OCI-LY1 (cell line): ENCODE data around the gene METTL4.

Source experiments
- H2AFZ ChIP-seq: fragments of 200-600 bp; sonication (generic), shearing (Covaris generic); 2 replicates; pipeline ENCODE4 v1.6.0; 2014; ENCODE audit warnings: antibody characterized with exemption, mild to moderate bottlenecking, low read length
- H3F3A ChIP-seq: fragments of 200-600 bp; sonication (generic), shearing (Covaris generic); 2 replicates; pipeline ENCODE4 v1.6.0; 2014; ENCODE audit warnings: mild to moderate bottlenecking, antibody characterized with exemption, low read length, moderate library complexity; ENCODE audit not compliant: insufficient read depth
- H3K27ac ChIP-seq: fragments of 200-600 bp; sonication (generic); 2 replicates; pipeline ENCODE4 v1.5.1; 2014; ENCODE audit warnings: low read length, mixed run types, mild to moderate bottlenecking, low read depth; ENCODE audit not compliant: poor library complexity, severe bottlenecking
- H3K27me3 ChIP-seq: fragments of 200-600 bp; sonication (generic); 2 replicates; pipeline ENCODE4 v1.6.0; 2014; ENCODE audit warnings: antibody characterized with exemption, mild to moderate bottlenecking, low read length, moderate library complexity; ENCODE audit not compliant: insufficient read depth
- H3K36me3 ChIP-seq: fragments of 200-600 bp; sonication (generic); 2 replicates; pipeline ENCODE4 v1.6.1; 2014; ENCODE audit warnings: mild to moderate bottlenecking, antibody characterized with exemption, low read length, moderate library complexity, mixed read lengths; ENCODE audit not compliant: insufficient read depth
- H3K4me1 ChIP-seq: fragments of 200-600 bp; sonication (generic); 2 replicates; pipeline ENCODE4 v1.5.1; 2014; ENCODE audit warnings: mild to moderate bottlenecking, low read length, moderate library complexity; ENCODE audit not compliant: insufficient read depth, severe bottlenecking
- H3K4me2 ChIP-seq: fragments of 200-600 bp; sonication (generic), shearing (Covaris generic); 2 replicates; pipeline ENCODE4 v1.6.1; 2014; ENCODE audit warnings: low read length
- H3K4me3 ChIP-seq: fragments of 200-600 bp; sonication (generic); 2 replicates; pipeline ENCODE4 v1.5.1; 2014; ENCODE audit warnings: low read length, low read depth, mild to moderate bottlenecking, mixed read lengths; ENCODE audit not compliant: poor library complexity, severe bottlenecking
- H3K79me2 ChIP-seq: fragments of 200-600 bp; shearing (Covaris generic); 2 replicates; pipeline ENCODE4 v1.6.1; 2016; ENCODE audit warnings: mixed run types, low read length, mixed read lengths; ENCODE audit not compliant: insufficient read depth
- H3K9ac ChIP-seq: fragments of 200-600 bp; sonication (generic), shearing (Covaris generic); 2 replicates; pipeline ENCODE4 v1.6.1; 2014; ENCODE audit warnings: mild to moderate bottlenecking, low read length, mixed read lengths
- H3K9me2 ChIP-seq: fragments of 200-600 bp; sonication (generic), shearing (Covaris generic); 2 replicates; pipeline ENCODE4 v1.6.1; 2014; ENCODE audit warnings: low read depth, mild to moderate bottlenecking, low read length, mixed read lengths
- H3K9me3 ChIP-seq: fragments of 200-600 bp; shearing (Covaris generic); 2 replicates; pipeline ENCODE4 v1.6.1; 2014; ENCODE audit warnings: low read length, mixed read lengths
- H4K20me1 ChIP-seq: fragments of 200-600 bp; sonication (generic), shearing (Covaris generic); 2 replicates; pipeline ENCODE4 v1.6.0; 2016; ENCODE audit warnings: mild to moderate bottlenecking, low read length; ENCODE audit not compliant: insufficient read depth
- EZH2 ChIP-seq: fragments of 200-600 bp; sonication (generic), shearing (Covaris generic); IDR thresholded peaks from 2 replicates; pipeline ENCODE4 v1.8.0; 2017; ENCODE audit warnings: borderline replicate concordance, mixed run types, mild to moderate bottlenecking, antibody characterized with exemption, low read length, moderate library complexity, mixed read lengths
- TF ChIP-seq, protein P1 (sequence below): fragments of 200-600 bp; sonication (generic), shearing (Covaris generic); IDR thresholded peaks from 2 replicates; pipeline ENCODE4 v1.5.1; 2017; ENCODE audit warnings: mild to moderate bottlenecking, antibody characterized with exemption, low read length, moderate library complexity, mixed read lengths

Gene METTL4

DNA sequence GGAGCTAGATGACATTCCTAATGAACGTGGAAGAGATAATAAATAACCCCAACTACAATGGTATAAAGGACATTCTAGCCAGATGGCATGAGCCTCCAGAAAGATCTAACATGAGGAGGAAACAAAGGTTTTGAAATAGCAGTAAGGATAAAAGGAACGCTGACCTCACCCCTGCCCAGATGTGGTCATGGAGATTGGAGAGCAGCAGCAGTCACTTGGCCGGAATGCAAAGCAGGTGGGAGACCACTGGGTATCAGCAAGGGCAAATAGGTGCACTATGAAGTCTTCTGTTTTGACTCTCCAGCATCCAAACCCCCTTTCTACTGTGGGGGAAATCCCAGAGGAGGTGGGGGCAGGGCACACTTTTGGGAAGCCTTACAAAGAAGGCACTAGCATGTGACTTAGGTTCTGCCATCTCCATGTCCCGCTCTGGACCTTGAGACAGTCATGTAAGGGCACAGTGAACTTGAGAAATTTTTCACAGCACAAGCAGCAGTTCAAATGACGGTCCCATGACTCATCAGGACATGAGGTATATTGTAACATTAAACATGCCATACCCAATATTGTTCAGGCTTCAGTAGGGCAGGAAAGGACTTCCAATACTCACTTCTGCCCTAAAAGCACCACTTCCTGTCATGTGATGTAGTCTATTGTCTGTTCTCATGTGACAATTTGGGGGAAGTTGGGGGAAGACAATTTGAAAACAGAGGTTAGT lies 55.2 kb downstream of the METTL4 start:
- Histone ChIP-seq H3K4me1 (peaks cover 15% of the 10 kb centered on the region), H3F3A (no peaks in the 10 kb centered on the region), H3K79me2 (no peaks in the 10 kb centered on the region), H3K9ac (no peak overlapping the region), H3K9me3 (no peaks in the 10 kb centered on the region), H3K27ac (no peak overlapping the region), H3K27me3 (no peaks in the 10 kb centered on the region), H3K9me2 (no peaks in the 10 kb centered on the region), H3K4me3 (no peak overlapping the region), H3K4me2 (no peak overlapping the region; the same call in 1 of the 2 replicates), H2AFZ (peak overlapping the region; percentile 79; the same call in 1 of the 2 replicates), H3K36me3 (no peaks in the 10 kb centered on the region), H4K20me1 (no peaks in the 10 kb centered on the region)
- TF ChIP-seq, protein P1, sequence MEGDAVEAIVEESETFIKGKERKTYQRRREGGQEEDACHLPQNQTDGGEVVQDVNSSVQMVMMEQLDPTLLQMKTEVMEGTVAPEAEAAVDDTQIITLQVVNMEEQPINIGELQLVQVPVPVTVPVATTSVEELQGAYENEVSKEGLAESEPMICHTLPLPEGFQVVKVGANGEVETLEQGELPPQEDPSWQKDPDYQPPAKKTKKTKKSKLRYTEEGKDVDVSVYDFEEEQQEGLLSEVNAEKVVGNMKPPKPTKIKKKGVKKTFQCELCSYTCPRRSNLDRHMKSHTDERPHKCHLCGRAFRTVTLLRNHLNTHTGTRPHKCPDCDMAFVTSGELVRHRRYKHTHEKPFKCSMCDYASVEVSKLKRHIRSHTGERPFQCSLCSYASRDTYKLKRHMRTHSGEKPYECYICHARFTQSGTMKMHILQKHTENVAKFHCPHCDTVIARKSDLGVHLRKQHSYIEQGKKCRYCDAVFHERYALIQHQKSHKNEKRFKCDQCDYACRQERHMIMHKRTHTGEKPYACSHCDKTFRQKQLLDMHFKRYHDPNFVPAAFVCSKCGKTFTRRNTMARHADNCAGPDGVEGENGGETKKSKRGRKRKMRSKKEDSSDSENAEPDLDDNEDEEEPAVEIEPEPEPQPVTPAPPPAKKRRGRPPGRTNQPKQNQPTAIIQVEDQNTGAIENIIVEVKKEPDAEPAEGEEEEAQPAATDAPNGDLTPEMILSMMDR, result no peak
- TF ChIP-seq EZH2, result no peak

DNA sequence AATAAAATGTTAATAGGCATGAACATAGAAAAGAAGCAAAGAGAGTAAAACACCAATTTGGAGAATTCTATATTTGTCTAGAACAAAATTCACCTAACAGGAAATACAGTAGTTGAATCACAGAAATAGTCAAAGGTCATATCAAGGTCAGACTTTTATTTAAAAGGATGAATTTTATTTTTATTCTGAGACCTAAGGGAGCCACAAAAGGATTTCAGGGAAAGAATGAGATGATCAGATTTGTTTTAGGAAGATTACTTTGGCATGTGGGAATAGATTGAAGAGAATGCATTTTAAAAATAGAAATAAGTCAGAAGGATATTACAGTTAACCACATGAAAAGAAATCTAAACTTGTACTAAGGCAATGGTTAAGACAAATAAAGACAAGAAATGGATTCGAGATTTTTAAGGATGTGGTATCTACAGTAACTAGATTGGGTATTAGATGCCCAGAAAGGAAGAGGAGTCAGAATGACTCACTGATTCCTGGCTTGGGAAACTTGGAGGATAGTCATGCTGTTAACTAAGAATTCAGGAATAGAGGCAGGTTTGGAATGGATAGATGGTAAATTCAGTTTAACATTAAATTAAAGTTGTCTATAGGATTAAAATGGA lies 56.0 kb downstream of the METTL4 start:
- Histone ChIP-seq H3F3A (no peaks in the 10 kb centered on the region), H3K4me1 (peaks cover 15% of the 10 kb centered on the region), H3K36me3 (no peaks in the 10 kb centered on the region), H4K20me1 (no peaks in the 10 kb centered on the region), H3K9me3 (no peaks in the 10 kb centered on the region), H3K9ac (no peak overlapping the region), H3K4me3 (no peak overlapping the region), H2AFZ (no peak overlapping the region), H3K4me2 (no peak overlapping the region), H3K27ac (no peak overlapping the region), H3K79me2 (no peaks in the 10 kb centered on the region), H3K27me3 (no peaks in the 10 kb centered on the region), H3K9me2 (no peaks in the 10 kb centered on the region)
- TF ChIP-seq, protein P1, result no peak
- TF ChIP-seq EZH2, result no peak

DNA sequence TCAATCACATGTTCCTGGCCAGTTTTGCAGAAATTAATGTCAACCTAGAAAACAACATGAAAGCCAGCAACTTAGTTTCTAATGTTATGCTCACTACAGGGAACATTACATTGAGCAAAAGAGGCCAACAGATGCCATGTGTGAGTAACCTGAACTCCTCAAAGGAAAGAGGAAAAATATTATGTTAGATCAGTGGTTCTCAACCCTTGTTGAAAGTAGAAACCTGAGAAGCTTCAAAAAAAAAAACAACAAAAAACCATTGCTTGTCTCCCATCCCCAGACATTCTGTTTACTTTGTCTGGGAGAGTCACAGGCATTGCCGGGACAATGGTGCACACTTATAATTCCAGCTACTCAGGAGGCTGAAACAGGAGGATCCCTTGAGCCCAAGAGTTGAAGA lies 57.7 kb downstream of the METTL4 start:
- H3K9ac ChIP-seq, result no peak overlapping the region
- no peak overlapping the region for H2AFZ ChIP-seq
- no peaks in the 10 kb centered on the region for H4K20me1 ChIP-seq
- H3K36me3 ChIP-seq, result no peaks in the 10 kb centered on the region
- H3K9me3 ChIP-seq, result no peaks in the 10 kb centered on the region
- no peaks in the 10 kb centered on the region for H3K9me2 ChIP-seq
- no peaks in the 10 kb centered on the region for H3K27me3 ChIP-seq
- no peak overlapping the region for H3K4me2 ChIP-seq
- H3K27ac ChIP-seq, result no peak overlapping the region
- no peaks in the 10 kb centered on the region for H3K79me2 ChIP-seq
- no peaks in the 10 kb centered on the region for H3F3A ChIP-seq
- H3K4me1 ChIP-seq, result peaks cover 15% of the 10 kb centered on the region
- no peak overlapping the region for H3K4me3 ChIP-seq
- TF ChIP-seq, protein P1, result no peak
- TF ChIP-seq EZH2, result no peak
